GM13976 (cell line): ENCODE results near the gene ANKRD16.
A peak's percentile ranks its signal among the peaks of the same experiment; 100 is the strongest.

ENCODE experiments used
- DNase-seq: peaks from one replicate; pipeline ENCODE4 v3.0.0; 2012; ENCODE audit warnings: low spot score
- CTCF ChIP-seq: IDR thresholded peaks from 2 replicates; pipeline ENCODE4 v1.5.1; 2012; ENCODE audit warnings: borderline replicate concordance, mild to moderate bottlenecking; ENCODE audit not compliant: insufficient read depth; ENCODE audit errors: extremely low read depth, missing control alignments, control extremely low read depth
- in situ Hi-C: fragments of 300-500 bp; cut with MboI; formaldehyde crosslinking; loops from one replicate; pipeline ENCODE4 v1.12.0; 2022; ENCODE audit warnings: low sequenced_read_pairs, mixed read lengths, inconsistent platforms; ENCODE audit not compliant: unreplicated experiment

The ANKRD16 gene

GRCh38 chr10:5818894-5819293 lies 70.8 kb downstream of the ANKRD16 start:
- in situ Hi-C loops = no loop called here
- DNase-seq = no peak
- no peak for TF ChIP-seq CTCF

- in situ Hi-C loops = no loop called here
- DNase-seq = no peak
- no peak for TF ChIP-seq CTCF
Measured at GRCh38 chr10:5818048-5818331, 71.7 kb downstream of the ANKRD16 start.

- peak; percentile 57 for DNase-seq
- in situ Hi-C loops = no loop called here
- TF ChIP-seq CTCF = no peak
Measured at GRCh38 chr10:5817322-5818047, 72.2 kb downstream of the ANKRD16 start.

- in situ Hi-C loops = no loop called here
Measured at GRCh38 chr10:5816170-5816569, 73.5 kb downstream of the ANKRD16 start.

GRCh38 chr10:5814110-5815107 lies 75.3 kb downstream of the ANKRD16 start:
- in situ Hi-C loops = no loop called here
- DNase-seq = no peak
- TF ChIP-seq CTCF = no peak

More at GRCh38 chr10:5816170-5816569, 73.5 kb downstream of the ANKRD16 start:
- TF ChIP-seq CTCF = no peak
- DNase-seq = no peak

- in situ Hi-C loops = no loop called here
- no peak for TF ChIP-seq CTCF
Measured at GRCh38 chr10:5813341-5814109, 76.2 kb downstream of the ANKRD16 start, which contains the start of gene GDI2. TSS of gene GDI2 (minus strand) at chr10:5813434. CDS start at chr10:5813258, 176 bp downstream.

More at GRCh38 chr10:5813341-5814109, 76.2 kb downstream of the ANKRD16 start, which contains the start of gene GDI2:
- DNase-seq = peak; percentile 98
